PFSK-1 (cell line): ENCODE data around the gene TMEM203.

Experiments used
- FOXP2 ChIP-seq: optimal IDR thresholded peaks from 2 replicates; pipeline ENCODE3; 2011; ENCODE audit warnings: borderline replicate concordance, control low read depth, inconsistent platforms; ENCODE audit not compliant: insufficient read depth; ENCODE audit errors: extremely low read length, extremely low read depth
- POLR2AphosphoS5 ChIP-seq: IDR thresholded peaks from 2 replicates; pipeline ENCODE4 v1.6.1; 2012; ENCODE audit warnings: low read depth, mild to moderate bottlenecking, control low read depth, low read length, moderate library complexity
- SIN3A ChIP-seq: IDR thresholded peaks from 2 replicates; pipeline ENCODE4 v1.6.1; 2012; ENCODE audit warnings: mild to moderate bottlenecking, low read length, moderate library complexity, borderline replicate concordance; ENCODE audit not compliant: insufficient read depth
- TAF1 ChIP-seq: IDR thresholded peaks from 2 replicates; pipeline ENCODE4 v1.6.1; 2012; ENCODE audit warnings: low read length, control low read depth, borderline replicate concordance; ENCODE audit not compliant: insufficient read depth
- TF ChIP-seq, protein P1 (sequence below), 2 experiments: IDR thresholded peaks; 2 replicates each; pipeline versions ENCODE4 v1.6.1 to v1.8.0; 2011 to 2012; ENCODE audit warnings: low read depth in 2 of 2, low read length in 2 of 2, control low read depth in 1 of 2, inconsistent platforms in 1 of 2, mild to moderate bottlenecking in 1 of 2, moderate library complexity in 1 of 2; ENCODE audit not compliant: insufficient read depth in 1 of 2

DNA sequence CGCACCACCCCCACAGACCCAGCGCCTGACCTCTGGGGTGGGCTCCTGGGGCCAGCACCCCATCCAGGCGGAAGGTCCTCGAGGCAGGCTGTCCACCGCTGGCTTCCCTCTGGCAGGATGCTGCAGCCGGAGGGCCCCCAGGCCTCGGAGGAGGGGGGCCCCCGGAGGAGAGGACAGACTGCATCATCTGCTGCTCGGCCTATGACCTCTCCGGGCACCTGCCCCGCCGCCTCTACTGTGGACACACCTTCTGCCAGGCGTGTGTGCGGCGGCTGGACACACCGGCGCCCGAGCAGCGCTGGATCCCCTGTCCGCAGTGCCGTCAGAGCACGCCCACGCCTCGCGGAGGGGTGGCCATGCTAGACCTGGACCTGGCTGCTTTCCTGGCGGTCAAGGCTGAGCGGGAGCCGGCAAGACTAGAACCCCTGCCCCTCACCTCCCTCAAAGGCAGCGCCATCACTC is 23.1 kb upstream of the TMEM203 start:
- TF ChIP-seq, protein P1, sequence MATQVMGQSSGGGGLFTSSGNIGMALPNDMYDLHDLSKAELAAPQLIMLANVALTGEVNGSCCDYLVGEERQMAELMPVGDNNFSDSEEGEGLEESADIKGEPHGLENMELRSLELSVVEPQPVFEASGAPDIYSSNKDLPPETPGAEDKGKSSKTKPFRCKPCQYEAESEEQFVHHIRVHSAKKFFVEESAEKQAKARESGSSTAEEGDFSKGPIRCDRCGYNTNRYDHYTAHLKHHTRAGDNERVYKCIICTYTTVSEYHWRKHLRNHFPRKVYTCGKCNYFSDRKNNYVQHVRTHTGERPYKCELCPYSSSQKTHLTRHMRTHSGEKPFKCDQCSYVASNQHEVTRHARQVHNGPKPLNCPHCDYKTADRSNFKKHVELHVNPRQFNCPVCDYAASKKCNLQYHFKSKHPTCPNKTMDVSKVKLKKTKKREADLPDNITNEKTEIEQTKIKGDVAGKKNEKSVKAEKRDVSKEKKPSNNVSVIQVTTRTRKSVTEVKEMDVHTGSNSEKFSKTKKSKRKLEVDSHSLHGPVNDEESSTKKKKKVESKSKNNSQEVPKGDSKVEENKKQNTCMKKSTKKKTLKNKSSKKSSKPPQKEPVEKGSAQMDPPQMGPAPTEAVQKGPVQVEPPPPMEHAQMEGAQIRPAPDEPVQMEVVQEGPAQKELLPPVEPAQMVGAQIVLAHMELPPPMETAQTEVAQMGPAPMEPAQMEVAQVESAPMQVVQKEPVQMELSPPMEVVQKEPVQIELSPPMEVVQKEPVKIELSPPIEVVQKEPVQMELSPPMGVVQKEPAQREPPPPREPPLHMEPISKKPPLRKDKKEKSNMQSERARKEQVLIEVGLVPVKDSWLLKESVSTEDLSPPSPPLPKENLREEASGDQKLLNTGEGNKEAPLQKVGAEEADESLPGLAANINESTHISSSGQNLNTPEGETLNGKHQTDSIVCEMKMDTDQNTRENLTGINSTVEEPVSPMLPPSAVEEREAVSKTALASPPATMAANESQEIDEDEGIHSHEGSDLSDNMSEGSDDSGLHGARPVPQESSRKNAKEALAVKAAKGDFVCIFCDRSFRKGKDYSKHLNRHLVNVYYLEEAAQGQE (IDR thresholded peaks at IDR 0.05; ENCODE audit: insufficient read depth in 1 of 2, low read depth in 2 of 2, low read length in 2 of 2): no peak
- TF ChIP-seq POLR2AphosphoS5 (no peak), SIN3A (no peak), TAF1 (no peak), FOXP2 (no peak)
